Neural cell (in vitro differentiated cells): Measurements from ENCODE around the gene CACTIN.

Experiments used
- SMC3 ChIP-seq: fragments of 450-650 bp; conservative IDR thresholded peaks from 2 replicates; pipeline ENCODE4 v1.6.1; 2014; ENCODE audit warnings: antibody characterized with exemption, mild to moderate bottlenecking, moderate library complexity; ENCODE audit not compliant: poor library complexity
- TF ChIP-seq, protein P1 (sequence below): fragments of 450-650 bp; IDR thresholded peaks from 2 replicates; pipeline ENCODE4 v1.5.1; 2014; ENCODE audit warnings: antibody characterized with exemption, mild to moderate bottlenecking, moderate library complexity; ENCODE audit not compliant: poor library complexity, severe bottlenecking

DNA sequence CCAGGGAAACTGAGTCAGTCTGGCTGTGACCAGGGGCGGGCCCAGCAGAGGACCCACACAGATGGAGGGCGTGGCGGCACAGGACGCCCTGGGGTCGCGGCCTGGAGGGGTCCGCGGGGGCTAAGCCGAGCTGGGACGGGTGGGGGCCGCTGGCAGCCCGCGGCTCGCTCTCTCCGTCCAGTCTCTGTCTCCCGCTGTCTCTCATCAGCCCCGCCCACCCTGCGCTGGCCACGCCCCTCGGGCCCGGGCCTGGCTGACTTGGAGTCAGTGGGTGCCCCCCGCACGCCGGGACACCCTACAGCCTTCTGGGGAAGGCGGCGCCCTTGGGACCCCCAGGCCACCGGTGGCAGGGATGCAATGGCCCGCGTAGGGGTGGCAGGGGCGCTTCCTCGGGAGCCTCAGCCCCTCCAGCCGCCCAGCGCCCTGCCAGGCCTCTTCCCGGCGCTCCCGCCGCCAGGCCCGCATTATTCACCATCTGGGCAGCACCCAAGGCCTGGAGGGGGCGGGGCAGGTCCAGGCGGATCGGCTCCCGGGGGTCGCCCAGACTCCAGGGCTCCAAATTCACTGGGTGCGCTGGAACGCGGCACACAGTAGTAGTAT lies 19.8 kb downstream of the CACTIN start, which contains the start of gene TBXA2R:
- TF ChIP-seq, protein P1, sequence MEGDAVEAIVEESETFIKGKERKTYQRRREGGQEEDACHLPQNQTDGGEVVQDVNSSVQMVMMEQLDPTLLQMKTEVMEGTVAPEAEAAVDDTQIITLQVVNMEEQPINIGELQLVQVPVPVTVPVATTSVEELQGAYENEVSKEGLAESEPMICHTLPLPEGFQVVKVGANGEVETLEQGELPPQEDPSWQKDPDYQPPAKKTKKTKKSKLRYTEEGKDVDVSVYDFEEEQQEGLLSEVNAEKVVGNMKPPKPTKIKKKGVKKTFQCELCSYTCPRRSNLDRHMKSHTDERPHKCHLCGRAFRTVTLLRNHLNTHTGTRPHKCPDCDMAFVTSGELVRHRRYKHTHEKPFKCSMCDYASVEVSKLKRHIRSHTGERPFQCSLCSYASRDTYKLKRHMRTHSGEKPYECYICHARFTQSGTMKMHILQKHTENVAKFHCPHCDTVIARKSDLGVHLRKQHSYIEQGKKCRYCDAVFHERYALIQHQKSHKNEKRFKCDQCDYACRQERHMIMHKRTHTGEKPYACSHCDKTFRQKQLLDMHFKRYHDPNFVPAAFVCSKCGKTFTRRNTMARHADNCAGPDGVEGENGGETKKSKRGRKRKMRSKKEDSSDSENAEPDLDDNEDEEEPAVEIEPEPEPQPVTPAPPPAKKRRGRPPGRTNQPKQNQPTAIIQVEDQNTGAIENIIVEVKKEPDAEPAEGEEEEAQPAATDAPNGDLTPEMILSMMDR: no peak
- no peak for TF ChIP-seq SMC3
